ENCODE results near the gene AKNA. TPM values are rescaled to one million over a fixed set of nuclear protein-coding genes. Genes with fewer than 3 reads are reported as not detected.

Gene AKNA
- total RNA-seq, 5 donors from 2014 or later (not counting 1 experiment from before 2014, with no cell fraction given) = 382 to 462 (median 415) TPM

- H3K9me3 Mint-ChIP-seq = no peaks in the 10 kb centered on the region
- H3K4me3 Mint-ChIP-seq = no peak overlapping the region
- no peaks in the 10 kb centered on the region for H3K36me3 ChIP-seq (ENCODE audit: control insufficient read depth in 2 of 2, extremely low read depth in 1 of 2, insufficient read depth in 1 of 2, low read length in 1 of 2)
- no peak overlapping the region for H3K4me3 ChIP-seq (ENCODE audit: control insufficient read depth in 1 of 2, extremely low read depth in 1 of 2, low read length in 1 of 2)
- no peak overlapping the region for H3K27ac ChIP-seq (ENCODE audit: low read length)
- DNase-seq (no peak), ATAC-seq (replicated peaks in 1 of 4) (no peak)
- H3K4me1 Mint-ChIP-seq = peaks cover 10 to 17% (median 14%) of the 10 kb centered on the region in 3 donors
- CTCF ChIA-PET = interaction anchor here (1.8 to 2.5 kb wide), 2 partner anchors 8 to 239 kb away, joined by 5 to 11 read pairs; no protein-coding TSS in a partner anchor
- H3K9me3 ChIP-seq = no peaks in the 10 kb centered on the region
- no peaks in the 10 kb centered on the region for H3K36me3 Mint-ChIP-seq
- H3K27ac Mint-ChIP-seq = no peak overlapping the region
- POLR2A ChIA-PET = no interaction called here
- WGBS (ENCODE audit: insufficient coverage) = 78% methylated on average over 3 of the region's 5 CpGs
- no peaks in the 10 kb centered on the region for H3K27me3 Mint-ChIP-seq
- H3K4me1 ChIP-seq (ENCODE audit: control insufficient read depth in 1 of 2, extremely low read depth in 1 of 2, insufficient read depth in 2 of 2, low read length in 2 of 2) = peaks cover 0 to 13% of the 10 kb centered on the region in 2 experiments
- no peaks in the 10 kb centered on the region for H3K27me3 ChIP-seq (replicated peaks in 1 of 2; ENCODE audit: control insufficient read depth in 2 of 2, extremely low read depth in 1 of 2, insufficient read depth in 2 of 2, low read length in 1 of 2)
Observed at GRCh38 chr9:114413861-114414301, 26.1 kb upstream of the AKNA start.

- no peaks in the 10 kb centered on the region for H3K27me3 Mint-ChIP-seq
- no peaks in the 10 kb centered on the region for H3K9me3 Mint-ChIP-seq
- H3K4me3 Mint-ChIP-seq = no peak overlapping the region
- Histone ChIP-seq H3K27ac (ENCODE audit: low read length) (no peak overlapping the region), H3K9me3 (no peaks in the 10 kb centered on the region), H3K27me3 (replicated peaks in 1 of 2; ENCODE audit: control insufficient read depth in 2 of 2, extremely low read depth in 1 of 2, insufficient read depth in 2 of 2, low read length in 1 of 2) (no peaks in the 10 kb centered on the region), H3K4me3 (ENCODE audit: control insufficient read depth in 1 of 2, extremely low read depth in 1 of 2, low read length in 1 of 2) (no peak overlapping the region), H3K4me1 (ENCODE audit: control insufficient read depth in 1 of 2, extremely low read depth in 1 of 2, insufficient read depth in 2 of 2, low read length in 2 of 2) (peaks cover 0 to 3% of the 10 kb centered on the region in 2 experiments), H3K36me3 (ENCODE audit: control insufficient read depth in 2 of 2, extremely low read depth in 1 of 2, insufficient read depth in 1 of 2, low read length in 1 of 2) (no peaks in the 10 kb centered on the region)
- H3K4me1 Mint-ChIP-seq = no peaks in the 10 kb centered on the region
- over 99% methylated on average over 11 of the region's 12 CpGs for WGBS (ENCODE audit: insufficient coverage)
- H3K27ac Mint-ChIP-seq = no peak overlapping the region
- no peak for DNase-seq
- POLR2A ChIA-PET = interaction anchor here in 1 of 2 donors (0.8 kb wide), 1 partner anchor 176 kb away, joined by 3 read pairs; the partner anchor contains the start of gene ATP6V1G1
- ATAC-seq (replicated peaks in 1 of 4) = no peak
- CTCF ChIA-PET = no interaction called here
- H3K36me3 Mint-ChIP-seq = no peaks in the 10 kb centered on the region
Observed at GRCh38 chr9:114412048-114412683, 24.4 kb upstream of the AKNA start.

- Histone ChIP-seq H3K36me3 (ENCODE audit: control insufficient read depth in 2 of 2, extremely low read depth in 1 of 2, insufficient read depth in 1 of 2, low read length in 1 of 2) (no peaks in the 10 kb centered on the region), H3K27ac (ENCODE audit: low read length) (no peak overlapping the region), H3K27me3 (replicated peaks in 1 of 2; ENCODE audit: control insufficient read depth in 2 of 2, extremely low read depth in 1 of 2, insufficient read depth in 2 of 2, low read length in 1 of 2) (no peaks in the 10 kb centered on the region), H3K9me3 (no peaks in the 10 kb centered on the region), H3K4me1 (ENCODE audit: control insufficient read depth in 1 of 2, extremely low read depth in 1 of 2, insufficient read depth in 2 of 2, low read length in 2 of 2) (peaks cover 0 to 3% of the 10 kb centered on the region in 2 experiments), H3K4me3 (ENCODE audit: control insufficient read depth in 1 of 2, extremely low read depth in 1 of 2, low read length in 1 of 2) (no peak overlapping the region)
- ChIA-PET POLR2A (no interaction called here), CTCF (no interaction called here)
- H3K36me3 Mint-ChIP-seq = no peaks in the 10 kb centered on the region
- no peaks in the 10 kb centered on the region for H3K9me3 Mint-ChIP-seq
- WGBS (ENCODE audit: insufficient coverage) = 100% methylated on average over 2 of the region's 6 CpGs
- H3K4me1 Mint-ChIP-seq = no peaks in the 10 kb centered on the region
- no peak for DNase-seq
- H3K4me3 Mint-ChIP-seq = no peak overlapping the region
- H3K27ac Mint-ChIP-seq = no peak overlapping the region
- no peak for ATAC-seq (replicated peaks in 1 of 4)
- H3K27me3 Mint-ChIP-seq = no peaks in the 10 kb centered on the region
Observed at GRCh38 chr9:114411452-114411851, 23.7 kb upstream of the AKNA start.

GRCh38 chr9:114410910-114411309, 23.1 kb upstream of the AKNA start:
- POLR2A ChIA-PET = no interaction called here
- H3K4me3 Mint-ChIP-seq = no peak overlapping the region

DNA sequence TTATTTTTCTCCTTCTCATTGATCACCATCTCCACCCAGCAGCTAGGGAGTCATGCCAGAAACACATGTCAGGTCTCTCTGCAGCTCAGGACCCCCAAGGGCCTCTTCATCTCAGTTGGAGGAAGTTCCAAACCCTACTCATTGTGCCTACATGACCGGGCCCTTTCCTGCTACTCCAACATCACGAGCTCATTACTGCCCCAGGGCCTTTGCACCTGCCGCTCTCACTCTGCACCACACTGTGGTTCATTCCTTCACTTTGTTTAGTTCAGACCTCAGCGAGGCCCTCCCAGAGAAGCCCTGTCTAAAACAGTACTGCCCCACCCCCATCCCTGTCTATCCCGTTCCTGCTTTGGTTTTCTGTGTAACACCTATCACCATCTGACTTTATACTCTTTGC, 22.1 kb upstream of the AKNA start:
- ChIA-PET POLR2A (no interaction called here), CTCF (interaction anchor here (1.3 kb wide), 3 partner anchors 9 to 244 kb away, joined by 3 to 7 read pairs (median 4); no protein-coding TSS in a partner anchor)
- Mint-ChIP-seq H3K9me3 (no peaks in the 10 kb centered on the region), H3K27ac (no peak overlapping the region), H3K36me3 (no peaks in the 10 kb centered on the region), H3K4me3 (no peak overlapping the region), H3K4me1 (peaks cover 6 to 8% (median 6%) of the 10 kb centered on the region in 3 donors), H3K27me3 (no peaks in the 10 kb centered on the region)
- H3K36me3 ChIP-seq (ENCODE audit: control insufficient read depth in 2 of 2, extremely low read depth in 1 of 2, insufficient read depth in 1 of 2, low read length in 1 of 2) = no peaks in the 10 kb centered on the region
- H3K9me3 ChIP-seq = no peaks in the 10 kb centered on the region
- no peak for DNase-seq
- ATAC-seq (replicated peaks in 1 of 4) = no peak
- H3K4me3 ChIP-seq (ENCODE audit: control insufficient read depth in 1 of 2, extremely low read depth in 1 of 2, low read length in 1 of 2) = no peak overlapping the region
- WGBS (ENCODE audit: insufficient coverage) = 79% methylated on average over 4 of the region's 5 CpGs
- H3K27me3 ChIP-seq (replicated peaks in 1 of 2; ENCODE audit: control insufficient read depth in 2 of 2, extremely low read depth in 1 of 2, insufficient read depth in 2 of 2, low read length in 1 of 2) = no peaks in the 10 kb centered on the region
- H3K27ac ChIP-seq (ENCODE audit: low read length) = no peak overlapping the region
- H3K4me1 ChIP-seq (ENCODE audit: control insufficient read depth in 1 of 2, extremely low read depth in 1 of 2, insufficient read depth in 2 of 2, low read length in 2 of 2) = peaks cover 0 to 13% of the 10 kb centered on the region in 2 experiments

More at GRCh38 chr9:114410910-114411309, 23.1 kb upstream of the AKNA start:
- ATAC-seq (replicated peaks in 1 of 4) = no peak
- H3K27ac Mint-ChIP-seq = no peak overlapping the region
- DNase-seq = no peak
- Histone ChIP-seq H3K27ac (ENCODE audit: low read length) (no peak overlapping the region), H3K9me3 (no peaks in the 10 kb centered on the region), H3K4me1 (ENCODE audit: control insufficient read depth in 1 of 2, extremely low read depth in 1 of 2, insufficient read depth in 2 of 2, low read length in 2 of 2) (peaks cover 0 to 5% of the 10 kb centered on the region in 2 experiments), H3K36me3 (ENCODE audit: control insufficient read depth in 2 of 2, extremely low read depth in 1 of 2, insufficient read depth in 1 of 2, low read length in 1 of 2) (no peaks in the 10 kb centered on the region), H3K27me3 (replicated peaks in 1 of 2; ENCODE audit: control insufficient read depth in 2 of 2, extremely low read depth in 1 of 2, insufficient read depth in 2 of 2, low read length in 1 of 2) (no peaks in the 10 kb centered on the region), H3K4me3 (ENCODE audit: control insufficient read depth in 1 of 2, extremely low read depth in 1 of 2, low read length in 1 of 2) (no peak overlapping the region)
- CTCF ChIA-PET = interaction anchor here in 1 of 2 donors (1.3 kb wide), 1 partner anchor 8 kb away, joined by 3 read pairs; no protein-coding TSS in a partner anchor
- 100% methylated on average over 5 of the region's 8 CpGs for WGBS (ENCODE audit: insufficient coverage)
- no peaks in the 10 kb centered on the region for H3K9me3 Mint-ChIP-seq
- no peaks in the 10 kb centered on the region for H3K4me1 Mint-ChIP-seq
- no peaks in the 10 kb centered on the region for H3K27me3 Mint-ChIP-seq
- no peaks in the 10 kb centered on the region for H3K36me3 Mint-ChIP-seq

DNA sequence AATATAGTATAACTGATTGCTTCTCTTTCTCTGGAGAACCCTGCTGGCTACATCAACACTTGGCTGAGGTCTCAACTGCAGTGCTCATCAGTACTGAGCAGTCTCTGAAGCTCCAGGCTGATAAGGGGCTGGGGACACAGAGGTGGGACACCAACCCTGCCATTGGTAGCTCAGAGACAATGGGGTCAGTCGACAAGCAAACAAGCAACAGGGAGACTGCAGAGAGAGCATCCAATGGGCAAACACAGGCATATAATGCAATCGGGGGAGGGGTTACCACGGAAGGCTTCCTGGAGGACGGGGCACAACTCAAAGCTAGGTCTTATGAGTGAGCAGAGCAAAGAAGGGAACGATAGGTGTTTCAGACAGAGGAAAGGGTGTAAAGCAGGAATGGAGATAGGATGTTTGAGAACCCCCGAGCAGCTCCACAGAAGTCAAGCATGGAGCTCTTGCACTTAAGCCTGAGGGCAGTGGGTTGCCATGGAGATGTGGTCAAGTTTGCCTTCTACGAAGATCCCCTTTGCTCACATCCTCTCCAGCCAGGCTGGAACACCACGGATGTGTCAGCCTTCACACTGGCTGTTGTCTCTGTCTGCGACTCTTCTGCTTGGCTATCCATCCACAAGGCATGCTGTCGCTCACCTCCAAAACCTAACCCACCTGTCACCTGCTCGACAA, 21.5 kb upstream of the AKNA start:
- Mint-ChIP-seq H3K36me3 (no peaks in the 10 kb centered on the region), H3K4me1 (peaks cover 6 to 8% (median 6%) of the 10 kb centered on the region in 3 donors), H3K27me3 (no peaks in the 10 kb centered on the region), H3K27ac (no peak overlapping the region), H3K4me3 (no peak overlapping the region), H3K9me3 (no peaks in the 10 kb centered on the region)
- ATAC-seq (replicated peaks in 1 of 4) = no peak
- no peak overlapping the region for H3K4me3 ChIP-seq (ENCODE audit: control insufficient read depth in 1 of 2, extremely low read depth in 1 of 2, low read length in 1 of 2)
- H3K27ac ChIP-seq (ENCODE audit: low read length) = no peak overlapping the region
- WGBS (ENCODE audit: insufficient coverage) = 65% methylated on average over 10 of the region's 11 CpGs
- H3K4me1 ChIP-seq (ENCODE audit: control insufficient read depth in 1 of 2, extremely low read depth in 1 of 2, insufficient read depth in 2 of 2, low read length in 2 of 2) = peaks cover 0 to 13% of the 10 kb centered on the region in 2 experiments
- POLR2A ChIA-PET = no interaction called here
- no peaks in the 10 kb centered on the region for H3K36me3 ChIP-seq (ENCODE audit: control insufficient read depth in 2 of 2, extremely low read depth in 1 of 2, insufficient read depth in 1 of 2, low read length in 1 of 2)
- no peaks in the 10 kb centered on the region for H3K9me3 ChIP-seq
- H3K27me3 ChIP-seq (replicated peaks in 1 of 2; ENCODE audit: control insufficient read depth in 2 of 2, extremely low read depth in 1 of 2, insufficient read depth in 2 of 2, low read length in 1 of 2) = no peaks in the 10 kb centered on the region
- DNase-seq = peak in 1 of 35 experiments; percentile 11
- CTCF ChIA-PET = interaction anchor here (1.1 to 1.3 kb wide), 3 partner anchors 183 to 244 kb away, joined by 4 to 7 read pairs (median 4); no protein-coding TSS in a partner anchor

Data from T-cell (primary cell).